Activated CD8-positive, alpha-beta memory T cell treated with anti-CD3 and anti-CD28 coated beads, Interleukin-2, amount 50 U/mL, for 4 hours (primary cell): ENCODE measurements around the gene BLOC1S6.

Experiments used
- DNase-seq: peaks from one replicate; pipeline ENCODE4 v3.0.0-alpha.2; 2020

The BLOC1S6 gene, protein sequence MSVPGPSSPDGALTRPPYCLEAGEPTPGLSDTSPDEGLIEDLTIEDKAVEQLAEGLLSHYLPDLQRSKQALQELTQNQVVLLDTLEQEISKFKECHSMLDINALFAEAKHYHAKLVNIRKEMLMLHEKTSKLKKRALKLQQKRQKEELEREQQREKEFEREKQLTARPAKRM

DNA sequence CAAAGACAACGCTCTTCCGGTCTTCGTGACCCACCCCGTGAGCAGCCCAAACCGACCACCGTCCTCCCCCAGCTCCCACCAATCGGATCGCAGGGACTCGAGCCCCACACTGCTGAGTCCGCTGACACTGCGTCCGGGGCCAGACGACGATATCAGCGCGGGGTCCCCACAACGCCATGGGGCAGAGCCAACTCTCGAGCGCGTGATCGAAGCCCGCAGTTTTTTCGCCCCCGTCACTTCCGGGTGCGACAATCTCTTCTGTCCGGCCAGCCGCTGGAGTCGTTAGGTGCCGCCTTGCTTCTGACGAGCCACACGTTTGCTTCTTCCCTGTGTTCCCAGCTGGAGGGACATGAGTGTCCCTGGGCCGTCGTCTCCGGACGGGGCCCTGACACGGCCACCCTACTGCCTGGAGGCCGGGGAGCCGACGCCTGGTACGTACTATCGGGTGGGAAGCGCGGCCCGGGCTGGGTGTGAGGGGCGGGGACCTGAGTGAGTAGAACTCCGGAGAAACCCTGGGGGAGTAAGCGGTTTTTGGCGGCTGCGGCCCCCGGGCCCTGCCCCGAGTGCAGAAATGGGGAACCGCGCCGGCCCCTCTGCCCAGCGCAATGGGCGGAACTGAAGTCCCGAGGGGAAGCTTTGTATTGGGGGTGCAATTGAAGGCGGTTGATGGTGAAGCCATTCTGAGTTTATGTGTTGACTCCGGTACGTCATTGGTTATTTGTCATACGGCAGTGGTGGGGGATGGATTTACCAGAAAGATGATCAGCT is at the start of gene BLOC1S6:
Gene BLOC1S6, plus strand, starts transcription at position 285 of the 768 bp plus-strand sequence. Its CDS starts 65 bp downstream, at position 350.
- peak; percentile 87 for DNase-seq

DNA sequence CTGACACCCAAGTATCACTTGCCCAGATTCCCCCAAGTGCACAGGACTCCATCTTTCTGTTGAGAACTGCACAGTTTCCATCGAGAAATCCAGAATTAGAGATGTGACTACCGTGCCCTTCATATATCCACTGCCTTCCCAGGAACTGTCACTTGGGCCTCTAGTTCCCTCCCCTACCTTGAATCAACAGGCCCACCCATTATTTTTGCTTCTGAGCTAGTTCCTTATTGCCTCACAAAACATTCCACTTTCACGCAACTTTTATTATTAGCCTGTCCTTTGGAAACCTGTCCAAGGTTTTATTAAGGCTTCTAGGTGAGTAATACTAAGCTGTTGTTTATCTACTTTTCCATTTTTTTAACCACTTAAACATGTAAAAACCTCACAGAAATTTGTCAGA is 47.5 kb upstream of the BLOC1S6 start:
- no peak for DNase-seq

DNA sequence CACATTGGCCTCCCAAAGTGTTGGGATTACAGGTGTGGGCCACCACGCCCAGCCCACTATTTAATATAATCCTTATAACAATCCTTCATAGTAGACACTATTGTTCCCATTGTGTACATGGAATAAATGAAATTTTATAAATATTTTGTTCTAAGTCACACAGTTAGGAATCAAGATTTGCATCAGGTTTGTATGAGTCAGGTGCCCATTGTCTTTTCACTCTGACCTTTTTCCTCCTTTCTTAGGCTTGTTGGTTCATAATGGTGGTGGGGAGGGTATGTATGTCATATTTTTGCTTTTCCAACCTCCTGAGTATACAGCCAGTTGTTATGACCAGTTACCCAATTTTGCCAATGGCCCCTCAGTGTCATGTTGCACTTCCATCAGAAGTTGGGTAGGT is 46.6 kb upstream of the BLOC1S6 start:
- no peak for DNase-seq

DNA sequence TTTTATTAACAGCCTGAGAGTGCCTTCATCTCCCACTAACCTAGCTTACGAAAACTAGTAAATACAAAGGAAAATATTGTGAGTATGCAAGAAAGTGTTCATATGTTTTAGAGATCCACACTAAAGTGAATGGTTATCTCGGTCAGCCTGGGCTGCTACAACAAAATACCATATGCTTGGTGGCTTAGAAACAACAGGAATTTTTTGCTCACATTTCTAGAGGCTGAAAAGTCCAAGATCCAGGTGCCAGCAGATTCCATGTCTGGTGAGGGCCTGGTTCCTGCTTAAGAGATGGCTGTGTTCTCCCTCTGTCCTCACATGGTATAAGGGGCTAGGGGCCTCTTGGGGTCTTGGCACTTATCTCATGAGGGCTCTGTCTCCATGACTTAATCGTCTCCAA is 44.1 kb upstream of the BLOC1S6 start:
- no peak for DNase-seq

DNA sequence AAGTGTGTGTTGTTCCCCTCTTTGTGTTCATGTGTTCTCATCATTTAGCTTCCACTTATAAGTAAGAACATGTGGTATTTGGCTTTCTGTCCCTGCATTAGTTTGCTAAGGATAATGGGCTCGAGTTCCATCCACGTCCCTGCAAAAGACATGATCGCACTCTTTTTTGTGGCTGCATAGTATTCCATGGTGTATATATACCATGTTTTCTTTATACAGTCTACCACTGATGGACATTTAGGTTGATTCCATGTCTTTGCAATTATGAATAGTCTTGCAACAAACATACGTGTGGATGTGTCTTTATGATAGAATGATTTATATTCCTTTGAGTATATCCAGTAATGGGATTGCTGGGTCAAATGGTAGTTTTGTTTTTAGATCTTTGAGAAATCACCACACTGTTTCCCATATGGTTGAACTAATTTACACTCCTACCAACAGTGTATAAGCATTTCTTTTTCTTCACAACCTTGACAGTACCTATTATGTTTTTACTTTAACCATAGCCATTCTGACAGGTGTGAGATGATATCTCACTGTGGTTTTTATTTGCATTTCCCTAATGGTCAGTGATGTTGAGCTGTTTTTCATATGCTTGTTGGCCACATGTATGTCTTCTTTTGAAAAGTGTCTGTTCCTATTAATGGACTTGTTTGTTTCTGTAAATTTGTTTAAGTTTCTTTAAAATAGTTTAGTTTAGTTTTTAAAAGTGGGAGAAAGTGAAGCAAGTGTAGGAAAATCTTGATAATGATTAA is 42.7 kb upstream of the BLOC1S6 start:
- no peak for DNase-seq

DNA sequence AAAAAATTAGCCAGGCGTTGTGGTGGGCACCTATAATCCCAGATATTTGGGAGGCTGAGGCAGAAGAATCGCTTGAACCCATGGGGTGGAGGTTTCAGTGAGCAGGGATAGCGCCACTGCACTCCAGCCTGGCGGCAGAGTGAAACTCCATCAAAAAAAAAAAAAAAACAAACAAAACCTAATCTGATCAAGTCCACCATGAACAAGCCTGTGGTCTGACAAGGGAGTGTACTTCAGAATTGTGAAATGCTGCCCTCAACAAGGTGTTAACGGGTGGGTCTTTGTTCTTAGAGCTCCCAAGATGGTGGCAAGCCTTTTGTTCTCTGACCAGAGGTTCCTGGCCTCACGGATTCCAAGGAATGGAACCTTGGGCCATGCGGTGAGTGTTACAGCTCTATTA is 40.4 kb upstream of the BLOC1S6 start:
- DNase-seq = no peak

DNA sequence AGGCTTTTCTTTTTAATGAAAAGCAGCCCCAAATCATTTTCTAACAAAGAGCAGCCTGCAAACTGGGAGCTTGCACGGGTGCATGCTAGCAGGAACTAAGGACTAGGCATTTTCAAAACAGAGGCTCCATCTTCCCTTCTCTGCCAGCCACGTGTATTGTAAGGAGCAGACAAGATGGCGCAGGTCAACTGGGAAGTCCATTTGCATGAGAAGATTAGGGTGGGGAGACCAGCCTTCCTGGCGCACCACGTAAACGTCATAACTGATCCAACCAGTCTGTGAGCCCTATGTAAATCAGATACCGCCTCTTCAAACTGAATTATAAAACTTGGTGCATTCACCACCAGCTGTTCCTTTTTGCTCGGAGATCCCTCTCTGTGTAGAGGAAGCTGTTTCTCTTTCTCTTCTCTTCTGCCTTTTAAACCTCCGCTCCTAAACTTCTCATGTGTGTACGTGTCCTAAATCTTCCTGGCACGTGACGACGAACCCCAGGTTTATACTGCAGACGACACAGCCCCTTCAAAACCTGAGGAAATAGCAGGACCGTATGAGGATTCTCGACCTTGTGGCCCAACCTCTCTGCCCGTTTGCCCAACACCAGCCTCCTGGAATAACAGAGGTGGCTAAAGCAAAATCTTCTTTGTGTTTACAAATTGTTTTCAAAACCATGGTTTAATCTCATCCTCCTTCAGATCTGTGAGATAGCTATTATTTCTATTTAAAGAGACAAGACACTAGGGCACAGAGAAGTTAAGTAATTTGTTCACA is 38.2 kb upstream of the BLOC1S6 start:
- DNase-seq = no peak

DNA sequence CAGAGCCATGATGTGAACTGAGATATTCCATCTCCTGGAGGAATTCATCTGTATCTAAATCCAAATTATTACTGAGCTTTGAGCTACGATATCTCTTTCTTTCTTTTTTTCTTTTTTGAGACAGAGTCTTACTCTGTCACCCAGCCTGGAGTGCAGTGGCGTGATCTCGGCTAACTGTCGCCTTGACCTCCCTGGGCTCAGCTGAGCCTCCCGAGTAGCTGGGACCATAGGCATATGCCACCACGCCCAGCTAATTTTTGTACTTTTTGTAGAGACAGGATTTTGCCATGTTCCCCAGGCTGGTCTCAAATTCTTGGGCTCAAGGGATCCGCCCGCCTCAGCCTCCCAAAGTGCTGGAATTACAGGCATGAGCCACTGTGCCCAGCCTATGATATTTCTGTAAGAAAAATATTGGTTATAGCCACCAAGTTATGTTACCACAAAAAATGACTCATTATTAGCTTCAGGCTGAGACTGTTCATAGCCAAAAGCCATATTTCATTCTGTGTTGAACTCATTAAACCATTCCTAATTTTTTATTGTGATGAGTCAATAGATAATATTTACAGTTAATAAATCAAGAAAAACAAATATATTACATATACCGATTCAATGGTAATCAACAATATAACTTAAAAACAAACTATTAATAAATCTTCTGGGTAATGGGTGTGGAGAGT is 37.5 kb upstream of the BLOC1S6 start:
- DNase-seq = no peak

DNA sequence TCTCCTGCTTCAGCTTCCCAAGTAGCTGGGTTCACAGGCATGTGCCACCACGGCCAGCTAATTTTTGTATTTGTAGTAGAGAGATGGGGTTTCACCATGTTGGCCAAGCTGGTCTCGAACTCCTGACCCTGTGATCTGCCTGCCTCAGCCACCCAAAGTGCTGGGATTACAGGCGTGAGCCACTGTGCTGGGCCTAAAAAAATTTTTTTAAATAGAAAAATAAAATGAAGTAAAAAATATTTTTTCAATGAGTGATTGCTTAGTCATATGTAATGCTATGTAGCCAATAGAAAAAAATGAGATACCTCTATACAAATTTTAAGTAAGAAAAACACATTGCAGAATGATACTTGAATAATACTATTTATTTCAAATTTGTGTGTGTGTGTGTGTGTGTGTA is 36.7 kb upstream of the BLOC1S6 start:
- DNase-seq = no peak

DNA sequence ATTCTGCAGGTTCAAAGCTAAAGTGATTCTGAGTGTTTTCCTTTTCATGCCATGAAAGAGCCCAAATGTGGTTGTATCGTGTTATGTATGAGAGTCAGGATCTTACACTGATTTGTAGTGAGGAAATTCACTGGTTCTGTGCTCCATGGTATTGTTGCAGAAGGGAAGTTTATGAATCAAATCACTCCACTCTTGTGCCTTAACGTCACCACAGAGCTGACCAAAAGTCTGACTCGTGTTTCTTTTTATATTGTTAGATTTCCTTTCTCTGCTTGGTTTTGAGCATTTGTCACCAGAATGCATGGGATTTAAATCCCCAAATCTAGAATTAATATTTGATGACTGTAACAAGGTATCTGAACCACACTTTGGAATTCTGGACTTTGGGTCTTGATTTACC is 35.5 kb upstream of the BLOC1S6 start:
- DNase-seq = no peak

DNA sequence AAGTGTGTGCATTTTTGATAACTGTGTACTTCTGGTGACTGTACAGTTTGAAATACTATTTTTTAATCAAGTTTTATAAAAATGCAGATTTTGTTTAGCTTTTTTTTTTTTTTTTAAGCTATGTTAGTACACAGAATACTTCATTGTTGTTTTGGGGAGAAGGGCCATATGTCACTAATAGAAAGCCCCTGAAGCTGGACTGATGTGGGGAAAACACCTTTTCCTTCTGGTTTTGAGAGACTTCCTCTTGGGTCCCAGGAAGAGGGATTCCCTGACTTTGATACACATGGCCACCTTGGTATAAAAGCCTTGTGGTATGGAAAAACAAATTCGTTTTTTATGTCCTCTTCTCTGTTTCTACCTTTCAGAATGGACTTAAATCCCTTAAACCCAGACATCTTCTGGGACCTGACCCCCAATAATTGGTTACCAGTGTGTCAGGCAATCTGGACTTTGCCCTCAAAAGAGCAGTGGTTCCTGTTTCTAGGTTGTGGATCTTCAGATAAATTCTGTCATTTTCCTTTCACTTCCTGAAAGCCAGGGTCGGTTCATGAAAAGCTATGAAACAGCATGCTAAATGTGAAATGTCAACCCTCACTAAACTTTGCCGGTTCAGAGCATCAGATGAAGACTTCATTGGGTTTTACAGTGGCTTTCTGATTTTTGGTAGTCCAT is 31.1 kb upstream of the BLOC1S6 start:
- DNase-seq = no peak

DNA sequence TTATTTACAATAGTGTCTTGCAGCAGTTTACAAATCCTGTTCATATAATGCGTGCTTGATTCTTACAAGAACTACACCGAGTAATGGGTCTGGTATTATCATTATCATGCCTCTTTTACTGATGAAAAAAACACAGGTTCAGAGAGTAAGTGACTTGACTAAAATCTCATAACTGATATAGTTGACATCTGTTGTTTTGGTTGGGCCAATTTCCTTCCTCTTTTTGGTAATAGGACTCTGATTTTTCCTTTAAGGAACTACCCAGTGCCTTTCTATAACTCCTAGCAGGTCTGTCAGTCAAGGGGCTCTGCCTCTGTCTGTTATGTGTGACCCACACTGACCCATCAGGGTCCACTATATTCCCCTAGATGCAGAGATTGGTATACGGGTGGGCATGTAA is 14.6 kb upstream of the BLOC1S6 start:
- no peak for DNase-seq

DNA sequence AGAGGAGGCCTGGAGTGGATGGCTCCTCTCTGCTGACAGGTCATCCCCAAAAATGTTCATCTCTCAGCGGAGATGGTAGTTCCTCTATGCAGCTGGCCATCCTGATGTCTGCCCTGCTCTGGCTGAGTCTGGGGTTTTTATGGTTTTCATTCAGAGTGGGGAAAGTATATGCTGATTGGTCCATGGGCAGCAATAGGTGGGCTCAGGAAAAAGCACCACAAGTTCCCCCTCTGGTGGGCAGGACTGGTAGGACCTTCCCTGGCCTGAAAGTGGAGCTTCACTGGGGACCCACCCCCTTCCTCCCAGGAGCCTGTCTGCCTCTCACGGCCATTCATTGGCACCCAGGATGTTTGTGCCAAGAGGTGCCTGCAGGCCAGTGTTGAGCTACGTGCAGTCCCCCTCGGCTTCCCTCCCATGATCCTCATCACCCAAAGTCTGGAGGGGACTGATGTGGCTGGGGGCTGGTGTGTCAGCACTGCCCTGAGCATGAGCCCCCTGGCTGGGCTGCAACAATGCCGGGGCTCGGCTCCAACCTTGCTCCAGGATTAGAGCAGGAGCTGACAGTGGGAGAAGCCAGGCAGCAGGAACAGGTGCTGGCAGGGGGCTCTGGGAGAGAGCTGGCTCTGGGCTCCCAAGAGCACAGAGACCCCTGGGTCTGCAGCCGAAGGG is 13.1 kb upstream of the BLOC1S6 start:
- DNase-seq = no peak

DNA sequence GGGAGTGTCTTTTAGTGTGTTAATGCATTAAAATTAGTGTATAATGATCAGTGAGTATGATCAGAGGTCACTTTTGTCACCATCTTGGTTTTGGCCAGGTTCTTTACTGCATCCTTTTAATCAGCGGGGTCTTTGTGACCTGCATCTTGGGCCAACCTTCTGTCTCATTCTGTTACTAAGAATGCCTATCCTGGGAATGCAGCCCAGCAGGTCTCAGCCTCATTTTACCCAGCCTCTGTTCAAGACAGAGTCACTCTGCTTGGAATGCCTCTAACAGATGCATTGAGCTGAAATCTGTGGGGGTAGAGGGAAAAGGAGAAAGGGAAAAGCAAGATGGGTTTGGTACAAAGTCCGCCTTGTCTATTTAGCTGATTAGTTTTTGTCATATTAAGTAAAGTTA is 5.3 kb upstream of the BLOC1S6 start:
- no peak for DNase-seq

DNA sequence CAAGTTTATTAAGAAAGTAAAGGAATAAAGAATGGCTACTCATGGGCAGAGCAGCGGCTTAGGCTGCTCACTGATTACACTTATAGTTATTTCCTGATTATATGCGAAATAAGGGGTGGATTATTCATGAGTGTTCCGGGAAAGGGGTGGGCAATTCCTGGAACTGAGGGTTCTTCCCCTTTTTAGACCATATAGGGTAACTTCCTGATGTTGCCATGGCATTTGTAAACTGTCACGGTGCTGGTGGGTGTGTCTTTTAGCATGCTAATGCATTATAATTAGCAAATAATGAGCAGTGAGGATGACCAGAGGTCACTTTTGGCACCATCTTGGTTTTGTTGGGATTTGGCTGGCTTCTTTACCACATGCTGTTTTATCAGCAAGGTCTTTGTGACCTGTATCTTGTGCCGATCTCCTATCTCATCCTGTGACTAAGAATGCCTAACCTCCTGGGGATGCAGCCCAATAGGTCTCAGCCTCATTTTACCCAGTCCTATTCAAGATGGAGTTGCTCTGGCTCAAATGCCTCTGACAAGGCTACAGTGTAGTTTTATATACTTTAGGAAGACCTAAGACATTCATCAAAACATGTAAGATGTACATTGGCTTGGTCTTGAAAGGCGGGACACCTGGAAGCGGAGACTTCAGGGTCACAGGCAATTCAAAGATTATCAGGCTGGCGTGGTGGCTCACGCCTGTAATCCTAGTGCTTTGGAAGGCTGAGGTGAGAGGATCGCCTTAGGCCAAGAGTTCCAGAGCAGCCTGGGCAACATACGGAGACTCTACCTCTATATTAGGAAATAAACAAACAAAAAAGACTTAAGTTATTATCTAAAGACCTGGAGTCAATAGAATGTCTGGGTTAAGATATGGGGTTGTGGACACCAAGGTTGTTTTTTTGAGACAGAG is 3.2 kb upstream of the BLOC1S6 start:
- no peak for DNase-seq

DNA sequence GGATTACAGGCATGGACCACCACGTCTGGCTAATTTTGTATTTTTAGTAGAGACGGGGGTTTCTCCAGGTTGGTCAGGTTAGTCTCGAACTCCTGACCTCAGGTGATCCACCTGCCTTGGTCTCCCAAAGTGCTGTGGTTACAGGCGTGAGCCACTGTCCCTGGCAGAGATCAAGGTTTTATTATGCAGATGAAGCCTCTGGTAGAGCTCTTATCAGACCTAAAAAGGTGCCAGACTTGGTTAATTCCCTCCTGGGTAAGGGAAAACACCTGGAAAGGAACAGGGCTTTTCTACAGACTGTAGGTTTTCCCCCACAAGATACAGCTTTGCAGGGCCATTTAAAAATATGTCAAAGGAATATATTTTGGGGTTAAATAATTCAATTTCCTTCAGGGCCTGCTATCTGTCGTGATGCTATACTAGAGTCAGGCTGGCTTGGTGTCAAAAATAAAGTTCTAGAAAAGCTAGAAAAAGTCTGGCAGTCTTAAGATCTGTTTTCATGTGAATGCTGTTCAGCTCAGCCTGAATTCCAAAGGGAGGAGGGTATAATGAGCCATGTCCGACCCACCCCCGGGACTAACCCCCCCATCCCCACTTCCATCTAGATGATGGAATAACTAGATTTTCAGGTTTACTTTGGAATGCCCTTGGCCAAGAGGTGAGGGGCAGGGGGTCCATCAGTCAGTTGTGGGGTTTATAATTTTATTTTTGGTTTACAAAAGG is 1.9 kb upstream of the BLOC1S6 start:
- DNase-seq = no peak

DNA sequence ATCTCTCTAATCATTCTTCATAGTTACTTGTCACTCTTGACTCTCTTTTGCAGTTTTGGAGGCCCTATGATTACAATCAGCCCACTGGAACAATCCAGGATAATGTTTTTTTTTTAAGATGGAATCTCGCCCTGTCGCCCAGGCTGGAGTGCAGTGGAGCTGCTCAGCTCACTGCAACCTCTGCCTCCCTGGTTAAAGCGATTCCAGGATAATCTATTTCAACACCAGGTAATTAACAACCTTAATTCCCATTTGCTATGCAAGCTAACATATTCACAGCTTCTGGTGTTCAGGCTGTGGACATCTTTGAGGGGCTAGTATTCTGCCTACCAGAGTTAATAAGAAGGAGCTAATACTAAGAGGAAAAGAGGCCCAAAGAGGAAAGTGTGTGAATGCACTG is 1.1 kb upstream of the BLOC1S6 start:
- DNase-seq = no peak

DNA sequence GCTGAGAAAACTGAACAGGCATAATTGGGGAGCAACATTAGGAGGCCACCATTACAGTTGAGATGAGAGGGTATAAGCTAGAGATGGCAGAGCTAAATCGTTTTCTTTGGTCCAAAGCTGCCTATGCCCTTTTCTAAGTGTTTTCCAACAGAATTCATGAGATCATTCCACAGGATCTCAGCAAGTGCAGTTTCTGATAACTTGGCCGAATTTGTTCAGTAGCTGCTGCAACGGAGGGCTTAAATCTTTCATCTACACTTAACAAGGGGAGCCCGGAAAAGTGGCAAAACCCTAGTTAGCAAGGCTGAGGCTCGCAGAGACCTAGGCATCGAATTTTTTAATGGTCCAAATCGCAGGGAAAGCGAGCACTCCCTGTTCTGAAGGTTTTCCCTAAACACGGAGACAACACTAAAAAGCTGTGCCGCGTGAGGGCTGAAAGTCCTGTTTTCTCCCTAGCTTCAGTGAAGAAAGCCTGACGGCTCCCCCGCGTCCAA is 531 bp upstream of the BLOC1S6 start:
- DNase-seq = no peak

DNA sequence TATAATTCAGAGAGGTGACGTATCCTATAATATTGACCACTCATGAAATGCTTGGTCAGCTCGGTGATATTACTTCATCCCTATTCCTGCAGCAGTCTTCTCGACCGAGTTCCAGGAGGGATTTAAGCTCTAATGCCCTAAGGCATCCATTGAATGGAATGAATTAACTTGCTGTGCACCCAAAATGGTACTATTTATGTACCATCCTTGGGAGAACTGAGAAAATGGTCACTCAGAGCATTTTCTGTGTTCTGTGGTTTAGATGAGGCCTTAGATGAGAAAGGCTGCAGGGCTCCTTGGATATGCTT is 638 bp downstream of the BLOC1S6 start:
- no peak for DNase-seq
